K562 (cell line): ENCODE results near the gene HELB. TPM values are rescaled to one million over a fixed set of nuclear protein-coding genes. Genes with fewer than 3 reads are reported as not detected.

Experiments used
- ATAC-seq: fragments of 200-7000 bp; cut with Tn5 transposase; 3 replicates; pipeline ENCODE4 v1.9.1; 2020; ENCODE audit warnings: moderate library complexity
- BruUV-seq: library from RNA; stranded (reverse); fragments of 400-500 nt; replicated peaks from 2 replicates; lab custom pipeline; 2021; lab: Mats Ljungman, UMichigan
- CTCF ChIA-PET: fragments of 300-600 bp; formaldehyde crosslinking; extraction: SDS; loops from one replicate; lab custom pipeline; 2021; ENCODE audit warnings: low intra/inter-chr PET ratio; lab: Yijun Ruan, JAX
- POLR2A ChIA-PET: fragments of 300-600, 350-650 bp; sonication (Branson Sonifier 250); formaldehyde crosslinking; extraction: SDS; loops from one replicate; lab custom pipeline; 2021; ENCODE audit warnings: antibody characterized with exemption, inconsistent platforms; lab: Yijun Ruan, JAX
- DNase-seq, 4 experiments: peaks; one replicate each; pipeline versions ENCODE4 v3.0.0 to v3.0.0-alpha.2; 2011 to 2018; ENCODE audit warnings: low spot score in 3 of 4, mixed read lengths in 3 of 4; ENCODE audit errors: extremely low read depth in 1 of 4
- FAIRE-seq: peaks from 2 replicates; lab custom pipeline; 2011; peaks lifted over from hg19 to GRCh38; lab: Jason Lieb, UNC
- H2AFZ ChIP-seq: 2 replicates; pipeline ENCODE4 v1.6.0; 2011; ENCODE audit warnings: low read depth, low read length, control low read depth, inconsistent platforms
- H3K27ac ChIP-seq: fragments of 200-600 bp; 3 replicates; pipeline ENCODE4 v1.8.0; 2011; ENCODE audit warnings: low read depth, mild to moderate bottlenecking, control low read depth, inconsistent platforms, low read length, moderate library complexity, mixed read lengths; ENCODE audit errors: extremely low read depth
- H3K27me3 ChIP-seq, 2 experiments: fragments of 300-600 bp in 1 of 2; 2 replicates in 1 of 2; 3 replicates in 1 of 2; pipeline versions ENCODE4 v1.6.0 to v1.8.0; 2011; ENCODE audit warnings: inconsistent platforms in 2 of 2, low read length in 2 of 2, mild to moderate bottlenecking in 1 of 2, mixed read lengths in 1 of 2, moderate library complexity in 1 of 2; ENCODE audit not compliant: control insufficient read depth in 2 of 2, insufficient read depth in 2 of 2
- H3K36me3 ChIP-seq: fragments of 300-600 bp; 3 replicates; pipeline ENCODE4 v1.8.0; 2011; ENCODE audit warnings: mild to moderate bottlenecking, low read length, inconsistent platforms; ENCODE audit not compliant: control insufficient read depth, insufficient read depth
- H3K4me1 ChIP-seq, 2 experiments: fragments of 200-600 bp in 1 of 2; replicated peaks in 1 of 2; 2 replicates in 1 of 2; 3 replicates in 1 of 2; pipeline versions ENCODE4 v1.5.1 to v1.8.0; 2011; ENCODE audit warnings: inconsistent platforms in 2 of 2, low read length in 2 of 2, mild to moderate bottlenecking in 1 of 2, mixed read lengths in 1 of 2, moderate library complexity in 1 of 2; ENCODE audit not compliant: control insufficient read depth in 2 of 2, insufficient read depth in 2 of 2
- H3K4me2 ChIP-seq: 2 replicates; pipeline ENCODE4 v1.6.1; 2011; ENCODE audit warnings: low read length, control low read depth, inconsistent platforms, mixed read lengths; ENCODE audit not compliant: insufficient read depth
- H3K4me3 ChIP-seq: fragments of 200-600 bp; sonication (generic), shearing (Covaris generic); 2 replicates; pipeline ENCODE4 v1.5.1; 2016; ENCODE audit warnings: control low read depth, inconsistent platforms
- H3K79me2 ChIP-seq: fragments of 200-600 bp; 3 replicates; pipeline ENCODE4 v1.8.0; 2011; ENCODE audit warnings: low read length, inconsistent platforms; ENCODE audit not compliant: control insufficient read depth, insufficient read depth
- H3K9ac ChIP-seq, 2 experiments: 2 replicates each; pipeline versions ENCODE4 v1.6.0 to v1.6.1; 2011; ENCODE audit warnings: low read depth in 2 of 2, low read length in 2 of 2, control low read depth in 1 of 2, inconsistent platforms in 1 of 2, mild to moderate bottlenecking in 1 of 2, mixed read lengths in 1 of 2; ENCODE audit not compliant: insufficient read depth in 1 of 2
- H3K9me1 ChIP-seq: one replicate; pipeline ENCODE4 v1.6.0; 2011; ENCODE audit warnings: inconsistent platforms, mild to moderate bottlenecking, low read length, moderate library complexity; ENCODE audit not compliant: control insufficient read depth, insufficient read depth
- H3K9me3 ChIP-seq: replicated peaks from 2 replicates; pipeline ENCODE4 v1.5.1; 2011; ENCODE audit warnings: low read depth, low read length, inconsistent platforms; ENCODE audit not compliant: control insufficient read depth, insufficient read depth
- H4K20me1 ChIP-seq: replicated peaks from 2 replicates; pipeline ENCODE4 v1.6.1; 2011; ENCODE audit warnings: low read length, inconsistent platforms, mixed read lengths; ENCODE audit not compliant: control insufficient read depth, insufficient read depth
- CTCFL ChIP-seq: IDR thresholded peaks from 2 replicates; pipeline ENCODE4 v1.6.1; 2011; ENCODE audit warnings: borderline replicate concordance, low read depth, mild to moderate bottlenecking, moderate library complexity, low read length; ENCODE audit not compliant: insufficient read depth, poor library complexity, severe bottlenecking
- EHMT2 ChIP-seq: fragments of 450-650 bp; IDR thresholded peaks from 2 replicates; pipeline ENCODE4 v1.6.1; 2018; ENCODE audit warnings: antibody characterized with exemption
- NFYB ChIP-seq: IDR thresholded peaks from 2 replicates; pipeline ENCODE4 v1.6.1; 2011; ENCODE audit warnings: mild to moderate bottlenecking, moderate library complexity; ENCODE audit not compliant: insufficient read length; ENCODE audit errors: extremely low read depth
- PHF21A ChIP-seq: fragments of 450-650 bp; IDR thresholded peaks from 2 replicates; pipeline ENCODE4 v1.6.1; 2017; ENCODE audit warnings: low read depth, borderline replicate concordance
- PHF8 ChIP-seq: fragments of 200-600 bp; sonication (generic); IDR thresholded peaks from 2 replicates; pipeline ENCODE4 v1.6.1; 2012; ENCODE audit warnings: mixed run types, mild to moderate bottlenecking, inconsistent platforms, low read length, moderate library complexity, borderline replicate concordance
- RB1 ChIP-seq: fragments of 450-650 bp; IDR thresholded peaks from 2 replicates; pipeline ENCODE4 v1.6.1; 2017; ENCODE audit warnings: low read depth, mild to moderate bottlenecking
- TEAD1 ChIP-seq, 2 experiments: fragments of 450-650 bp in 1 of 2; sonication (generic) in 1 of 2; formaldehyde crosslinking; IDR thresholded peaks; 2 replicates each; pipeline versions ENCODE4 v1.4.0 to v1.8.0; 2020 to 2022; ENCODE audit warnings: mild to moderate bottlenecking in 2 of 2, missing genetic modification reagents in 1 of 2
- ZNF124 ChIP-seq: sonication (generic); formaldehyde crosslinking; IDR thresholded peaks from 2 replicates; pipeline ENCODE4 v1.8.1; 2022; ENCODE audit warnings: missing genetic modification reagents
- ZNF347 ChIP-seq: fragments of 450-650 bp; formaldehyde crosslinking; IDR thresholded peaks from 2 replicates; pipeline ENCODE4 v1.4.0; 2020; ENCODE audit warnings: low read depth, mild to moderate bottlenecking, moderate library complexity
- ZNF354B ChIP-seq: fragments of 250-450 bp; sonication (Bioruptor Pico); IDR thresholded peaks from 2 replicates; pipeline ENCODE4 v1.4.0; 2020
- WGBS: fragments of 100-300 bp; shearing (Covaris generic); methylation state at CpG from one replicate; pipeline ENCODE4 v1.1.6; 2016; ENCODE audit warnings: low coverage, mixed read lengths; ENCODE audit not compliant: insufficient coverage; ENCODE audit errors: missing lambda C conversion rate; 5-methylcytosine and 5-hydroxymethylcytosine counted together
- in situ Hi-C: fragments of 300-500 bp; cut with MboI; formaldehyde crosslinking; loops from 4 replicates; pipeline ENCODE4 v1.15.0; 2018; ENCODE audit warnings: inconsistent platforms, mixed read lengths
- intact Hi-C: fragments of 100-400 bp; cut with micrococcal nuclease; formaldehyde crosslinking; loops from 2 replicates; pipeline ENCODE4 v1.14.2; 2022
- polyA plus RNA-seq, 8 experiments: library from polyadenylated mRNA; depleted of rRNA in 4 of 8; stranded (reverse) in 5 of 8; unstranded in 3 of 8; fragments of >200 nt; fragmentation: Nextera tagmentation in 2 of 8; fragmentation: Illumina TruSeq in 1 of 8; extraction: Ambion mirVana in 2 of 8; extraction: Trizol in 1 of 8; gene quantifications; 2 replicates each; pipeline versions ENCODE4 v1.2.1 to v1.2.3, GENCODE V29; 2011 to 2014; ENCODE audit warnings: inconsistent platforms in 1 of 8, missing spikeins in 1 of 8
- total RNA-seq, 7 experiments: library from RNA; depleted of rRNA in 6 of 7; stranded (reverse); fragments of >200 nt in 6 of 7; fragmentation: Illumina TruSeq in 2 of 7; extraction: Trizol in 2 of 7; gene quantifications; 2 replicates each; pipeline versions ENCODE4 v1.2.1 to v1.2.3, GENCODE V29; 2011 to 2021; ENCODE audit warnings: low replicate concordance in 1 of 7
- TF ChIP-seq, protein P1 (sequence below), 2 experiments: fragments of 450-650 bp; formaldehyde crosslinking in 1 of 2; IDR thresholded peaks; 2 replicates each; pipeline versions ENCODE4 v1.4.0 to v1.6.1; 2014 to 2020; ENCODE audit warnings: mild to moderate bottlenecking in 2 of 2, borderline replicate concordance in 1 of 2, low read depth in 1 of 2

The HELB gene
- total and polyA plus RNA-seq, 9 of the 15 experiments (the other 6 are each of a cell fraction or from before 2014, with no cell fraction given), result 0.74 to 7.6 (median 2.4) TPM

GRCh38 chr12:66269757-66270383, 32.4 kb upstream of the HELB start:
- FAIRE-seq, result peak; percentile 81
- no peaks in the 10 kb centered on the region for H3K9me3 ChIP-seq
- H3K36me3 ChIP-seq, result no peaks in the 10 kb centered on the region
- no peaks in the 10 kb centered on the region; a peak in 2 of 5 replicates for H3K4me1 ChIP-seq
- BruUV-seq, result no TSS peak
- intact Hi-C loops, result loop anchor here (2.0 to 5.0 kb wide), 3 partner anchors 77 to 422 kb away; no protein-coding TSS in a partner anchor
- ChIA-PET CTCF (interaction anchor here (0.6 to 1.6 kb wide), 3 partner anchors 9 to 427 kb away, joined by 3 to 10 read pairs (median 3); no protein-coding TSS in a partner anchor), POLR2A (interaction anchor here (0.8 kb wide), 1 partner anchor 27 kb away, joined by 4 read pairs; no protein-coding TSS in a partner anchor)
- 0 out of 2 replicates have a peak overlapping the region, but pooled peaks have one; percentile 60 for H2AFZ ChIP-seq
- H3K4me2 ChIP-seq, result no peak overlapping the region
- ATAC-seq, result peak; percentile 88
- WGBS, result 1% methylated on average over 5 of the region's 5 CpGs
- no peaks in the 10 kb centered on the region for H4K20me1 ChIP-seq
- no peak overlapping the region for H3K27ac ChIP-seq
- in situ Hi-C loops, result loop anchor here (5.0 kb wide), 1 partner anchor 137 kb away; no protein-coding TSS in a partner anchor
- H3K79me2 ChIP-seq, result no peaks in the 10 kb centered on the region
- no peaks in the 10 kb centered on the region for H3K9me1 ChIP-seq
- no peak overlapping the region for H3K4me3 ChIP-seq
- no peak overlapping the region for H3K9ac ChIP-seq
- H3K27me3 ChIP-seq, result peaks cover 0 to 2% of the 10 kb centered on the region in 2 experiments; a peak in 2 of 5 replicates
- peak in 2 of 4 experiments; percentile 36 to 49 for DNase-seq
- TF ChIP-seq PHF8, result no peak
- no peak for TF ChIP-seq ZNF354B
- peak; percentile 76; the same call in 1 of the 2 replicates for TF ChIP-seq EHMT2
- TF ChIP-seq RB1, result no peak
- peak; percentile 60 for TF ChIP-seq CTCFL
- TF ChIP-seq ZNF347 (CRISPR knock-in tag), result no peak
- TF ChIP-seq TEAD1 (CRISPR knock-in tag; IDR thresholded peaks at IDR 0.05), result peak; percentile 52 to 83; a peak in 3 of 4 replicates
- TF ChIP-seq NFYB, result peak; percentile 9
- no peak for TF ChIP-seq ZNF124
- TF ChIP-seq, protein P1, sequence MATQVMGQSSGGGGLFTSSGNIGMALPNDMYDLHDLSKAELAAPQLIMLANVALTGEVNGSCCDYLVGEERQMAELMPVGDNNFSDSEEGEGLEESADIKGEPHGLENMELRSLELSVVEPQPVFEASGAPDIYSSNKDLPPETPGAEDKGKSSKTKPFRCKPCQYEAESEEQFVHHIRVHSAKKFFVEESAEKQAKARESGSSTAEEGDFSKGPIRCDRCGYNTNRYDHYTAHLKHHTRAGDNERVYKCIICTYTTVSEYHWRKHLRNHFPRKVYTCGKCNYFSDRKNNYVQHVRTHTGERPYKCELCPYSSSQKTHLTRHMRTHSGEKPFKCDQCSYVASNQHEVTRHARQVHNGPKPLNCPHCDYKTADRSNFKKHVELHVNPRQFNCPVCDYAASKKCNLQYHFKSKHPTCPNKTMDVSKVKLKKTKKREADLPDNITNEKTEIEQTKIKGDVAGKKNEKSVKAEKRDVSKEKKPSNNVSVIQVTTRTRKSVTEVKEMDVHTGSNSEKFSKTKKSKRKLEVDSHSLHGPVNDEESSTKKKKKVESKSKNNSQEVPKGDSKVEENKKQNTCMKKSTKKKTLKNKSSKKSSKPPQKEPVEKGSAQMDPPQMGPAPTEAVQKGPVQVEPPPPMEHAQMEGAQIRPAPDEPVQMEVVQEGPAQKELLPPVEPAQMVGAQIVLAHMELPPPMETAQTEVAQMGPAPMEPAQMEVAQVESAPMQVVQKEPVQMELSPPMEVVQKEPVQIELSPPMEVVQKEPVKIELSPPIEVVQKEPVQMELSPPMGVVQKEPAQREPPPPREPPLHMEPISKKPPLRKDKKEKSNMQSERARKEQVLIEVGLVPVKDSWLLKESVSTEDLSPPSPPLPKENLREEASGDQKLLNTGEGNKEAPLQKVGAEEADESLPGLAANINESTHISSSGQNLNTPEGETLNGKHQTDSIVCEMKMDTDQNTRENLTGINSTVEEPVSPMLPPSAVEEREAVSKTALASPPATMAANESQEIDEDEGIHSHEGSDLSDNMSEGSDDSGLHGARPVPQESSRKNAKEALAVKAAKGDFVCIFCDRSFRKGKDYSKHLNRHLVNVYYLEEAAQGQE (IDR thresholded peaks at IDR 0.05; ENCODE audit: borderline replicate concordance), result peak; percentile 49; the same call in 1 of the 2 replicates
- TF ChIP-seq, protein P1 (CRISPR knock-in tag; IDR thresholded peaks at IDR 0.05; ENCODE audit: low read depth), result no peak
- no peak for TF ChIP-seq PHF21A
